Hematopoietic multipotent progenitor cell treated with erythropoietin and hydrocortisone succinate and interleukin-3 and kit ligand, for 15 days (in vitro differentiated cells): ENCODE measurements around the gene RAVER2.
"Not testable (repeated sequence)": the region's sequence is repeated elsewhere in the genome, so short reads cannot be mapped to it uniquely, and the experiment has no call there.

ENCODE experiments used
- DNase-seq: peaks from one replicate; pipeline ENCODE4 v3.0.0-alpha.2; 2015; ENCODE audit warnings: low spot score

RAVER2 gene

GRCh38 chr1:64744492-64745180 is at the start of gene RAVER2:
RAVER2 (plus strand) TSS chr1:64745075; CDS start chr1:64745173, 98 bp downstream.
- DNase-seq: no peak

GRCh38 chr1:64696879-64697278 is 48.0 kb upstream of the RAVER2 start:
- no peak for DNase-seq

- DNase-seq: no peak
Observed at GRCh38 chr1:64699327-64699726, 45.5 kb upstream of the RAVER2 start.

- DNase-seq: no peak
Observed at GRCh38 chr1:64701071-64701470, 43.8 kb upstream of the RAVER2 start.

GRCh38 chr1:64701886-64702285 is 43.0 kb upstream of the RAVER2 start:
- DNase-seq: no peak

- not testable (repeated sequence) for DNase-seq
Observed at GRCh38 chr1:64702670-64703069, 42.2 kb upstream of the RAVER2 start.

- DNase-seq: no peak
Observed at GRCh38 chr1:64703600-64703999, 41.3 kb upstream of the RAVER2 start.

- no peak for DNase-seq
Observed at GRCh38 chr1:64705591-64705990, 39.3 kb upstream of the RAVER2 start.

GRCh38 chr1:64711266-64711665 is 33.6 kb upstream of the RAVER2 start:
- DNase-seq: no peak

GRCh38 chr1:64712049-64712448 is 32.8 kb upstream of the RAVER2 start:
- no peak for DNase-seq

- DNase-seq: no peak
Observed at GRCh38 chr1:64715186-64715585, 29.7 kb upstream of the RAVER2 start.

GRCh38 chr1:64721135-64721534 is 23.7 kb upstream of the RAVER2 start:
- no peak for DNase-seq

- no peak for DNase-seq
Observed at GRCh38 chr1:64721576-64722145, 23.2 kb upstream of the RAVER2 start.

- DNase-seq: no peak
Observed at GRCh38 chr1:64727861-64728260, 17.0 kb upstream of the RAVER2 start.

GRCh38 chr1:64733581-64734286 is 11.1 kb upstream of the RAVER2 start:
- no peak for DNase-seq

GRCh38 chr1:64734287-64734652 is 10.6 kb upstream of the RAVER2 start:
- no peak for DNase-seq

GRCh38 chr1:64740687-64741086 is 4.2 kb upstream of the RAVER2 start:
- DNase-seq: not testable (repeated sequence)

- DNase-seq: no peak
Observed at GRCh38 chr1:64743954-64744491, 852 bp upstream of the RAVER2 start.

GRCh38 chr1:64745181-64745985 is 508 bp downstream of the RAVER2 start:
- no peak for DNase-seq

- no peak for DNase-seq
Observed at GRCh38 chr1:64745986-64746940, 1.4 kb downstream of the RAVER2 start.

- no peak for DNase-seq
Observed at GRCh38 chr1:64748222-64748621, 3.3 kb downstream of the RAVER2 start.
